ENCODE measurements around the gene PRR30.

Gene PRR30
- long read RNA-seq: 0 reads

- H3K27me3 ChIP-seq (ENCODE audit: insufficient read depth, poor library complexity, severe bottlenecking): peaks cover 2% of the 10 kb centered on the region
- no peak for TF ChIP-seq GABPA (IDR thresholded peaks at IDR 0.05; ENCODE audit: low read depth)
- no peak for TF ChIP-seq REST (IDR thresholded peaks at IDR 0.05; ENCODE audit: insufficient replicate concordance, low read depth)
- no peak for TF ChIP-seq CTCF (IDR thresholded peaks at IDR 0.05; ENCODE audit: insufficient read depth, low read length)
- TF ChIP-seq POLR2AphosphoS5 (IDR thresholded peaks at IDR 0.05; ENCODE audit: low read depth): no peak
- TF ChIP-seq SPI1 (IDR thresholded peaks at IDR 0.05; ENCODE audit: borderline replicate concordance, low read depth): no peak
- H3K27ac ChIP-seq (replicated peaks): no peak within 1 kb of the TSS
- DNase-seq (ENCODE audit: low read depth in 1 of 2, low spot score in 1 of 2): no peak
- H3K4me3 ChIP-seq (replicated peaks; ENCODE audit: insufficient read depth, low read length): no peak within 1 kb of the TSS
These were observed at the start of gene PRR30 for GRCh38 chr2:27139310-27139709. Gene PRR30, minus strand, starts transcription at chr2:27139410. Its CDS starts 1,081 bp downstream, at chr2:27138329.

GRCh38 chr2:27186613-27187345 lies 47.6 kb upstream of the PRR30 start:
- Histone ChIP-seq H3K4me3 (replicated peaks; ENCODE audit: insufficient read depth, low read length) (no peak overlapping the region), H3K27me3 (ENCODE audit: insufficient read depth, poor library complexity, severe bottlenecking) (no peaks in the 10 kb centered on the region), H3K27ac (replicated peaks) (no peak overlapping the region)
- no peak for DNase-seq (ENCODE audit: low read depth in 1 of 2, low spot score in 1 of 2)
- no peak for TF ChIP-seq POLR2AphosphoS5 (IDR thresholded peaks at IDR 0.05; ENCODE audit: low read depth)

- Histone ChIP-seq H3K27me3 (ENCODE audit: insufficient read depth, poor library complexity, severe bottlenecking) (no peaks in the 10 kb centered on the region), H3K27ac (replicated peaks) (0 out of 2 replicates have a peak overlapping the region, but pooled peaks have one; percentile 5), H3K4me3 (replicated peaks; ENCODE audit: insufficient read depth, low read length) (no peak overlapping the region)
- DNase-seq (ENCODE audit: low read depth in 1 of 2, low spot score in 1 of 2): peak; percentile 54 to 89
- TF ChIP-seq REST (IDR thresholded peaks at IDR 0.05; ENCODE audit: insufficient replicate concordance, low read depth): no peak
- TF ChIP-seq CTCF (IDR thresholded peaks at IDR 0.05; ENCODE audit: insufficient read depth, low read length): no peak
- peak; percentile 58; the same call in 1 of the 2 replicates for TF ChIP-seq POLR2AphosphoS5 (IDR thresholded peaks at IDR 0.05; ENCODE audit: low read depth)
- TF ChIP-seq GABPA (IDR thresholded peaks at IDR 0.05; ENCODE audit: low read depth): no peak
- peak; percentile 97 for TF ChIP-seq SPI1 (IDR thresholded peaks at IDR 0.05; ENCODE audit: borderline replicate concordance, low read depth)
These were observed 46.3 kb upstream of the PRR30 start for GRCh38 chr2:27185331-27186026.

- peak overlapping the region; percentile 19; the same call in 1 of the 2 replicates for H3K27ac ChIP-seq (replicated peaks)
- no peak overlapping the region for H3K4me3 ChIP-seq (replicated peaks; ENCODE audit: insufficient read depth, low read length)
- H3K27me3 ChIP-seq (ENCODE audit: insufficient read depth, poor library complexity, severe bottlenecking): no peaks in the 10 kb centered on the region
- DNase-seq (ENCODE audit: low read depth in 1 of 2, low spot score in 1 of 2): peak in 1 of 2 experiments; percentile 40
- TF ChIP-seq SPI1 (IDR thresholded peaks at IDR 0.05; ENCODE audit: borderline replicate concordance, low read depth): no peak
- no peak for TF ChIP-seq REST (IDR thresholded peaks at IDR 0.05; ENCODE audit: insufficient replicate concordance, low read depth)
- no peak for TF ChIP-seq GABPA (IDR thresholded peaks at IDR 0.05; ENCODE audit: low read depth)
- TF ChIP-seq POLR2AphosphoS5 (IDR thresholded peaks at IDR 0.05; ENCODE audit: low read depth): no peak
- no peak for TF ChIP-seq CTCF (IDR thresholded peaks at IDR 0.05; ENCODE audit: insufficient read depth, low read length)
These were observed 44.9 kb upstream of the PRR30 start for GRCh38 chr2:27184115-27184514.

Measured in HL-60 (cell line).